Measurements from ENCODE around the gene GMCL1.
"Not testable (repeated sequence)": the region's sequence is repeated elsewhere in the genome, so short reads cannot be mapped to it uniquely, and the experiment has no call there.

Gene GMCL1

GRCh38 chr2:69798290-69798908, 31.1 kb upstream of the GMCL1 start:
- peak overlapping the region; percentile 87 for H3K27ac Mint-ChIP-seq
- H3K4me1 Mint-ChIP-seq, result peaks cover 42 to 51% of the 10 kb centered on the region in 2 donors
- H3K27me3 Mint-ChIP-seq, result no peaks in the 10 kb centered on the region
- H3K4me3 Mint-ChIP-seq, result peak overlapping the region; percentile 73 to 81
- ATAC-seq (replicated peaks) (peak; percentile 31 to 38), DNase-seq (no peak)
- H3K9me3 Mint-ChIP-seq, result no peaks in the 10 kb centered on the region
- H3K36me3 Mint-ChIP-seq, result peaks cover 9 to 11% of the 10 kb centered on the region in 2 donors

- H3K27ac Mint-ChIP-seq, result peak overlapping the region; percentile 87
- peak overlapping the region; percentile 73 to 81 for H3K4me3 Mint-ChIP-seq
- peaks cover 13 to 14% of the 10 kb centered on the region in 2 donors for H3K36me3 Mint-ChIP-seq
Observed at GRCh38 chr2:69798909-69799526, 30.4 kb upstream of the GMCL1 start.

GRCh38 chr2:69801745-69802290, 27.6 kb upstream of the GMCL1 start:
- Mint-ChIP-seq H3K4me1 (peaks cover 49 to 62% of the 10 kb centered on the region in 2 donors), H3K27me3 (no peaks in the 10 kb centered on the region), H3K9me3 (no peaks in the 10 kb centered on the region), H3K27ac (peak overlapping the region; percentile 5), H3K4me3 (peak overlapping the region in 1 of 2 donors; percentile 3), H3K36me3 (peaks cover 16 to 27% of the 10 kb centered on the region in 2 donors)
- DNase-seq (no peak), ATAC-seq (replicated peaks) (no peak)

More at GRCh38 chr2:69798909-69799526, 30.4 kb upstream of the GMCL1 start:
- peaks cover 46 to 56% of the 10 kb centered on the region in 2 donors for H3K4me1 Mint-ChIP-seq
- ATAC-seq (replicated peaks), result peak; percentile 42 to 49
- no peaks in the 10 kb centered on the region for H3K9me3 Mint-ChIP-seq
- DNase-seq, result no peak
- H3K27me3 Mint-ChIP-seq, result no peaks in the 10 kb centered on the region

GRCh38 chr2:69802781-69803367, 26.6 kb upstream of the GMCL1 start:
- not testable (repeated sequence) for H3K27ac Mint-ChIP-seq, H3K4me3 Mint-ChIP-seq, DNase-seq, H3K27me3 Mint-ChIP-seq, H3K9me3 Mint-ChIP-seq
- Mint-ChIP-seq H3K4me1 (peaks cover 43 to 55% of the 10 kb centered on the region in 2 donors), H3K36me3 (peaks cover 16 to 30% of the 10 kb centered on the region in 2 donors)
- ATAC-seq (replicated peaks), result peak; percentile 88 to 90

- ATAC-seq (replicated peaks), result no peak
Observed at GRCh38 chr2:69804416-69804815, 25.0 kb upstream of the GMCL1 start.

GRCh38 chr2:69805887-69806286, 23.6 kb upstream of the GMCL1 start:
- no peak overlapping the region for H3K4me3 Mint-ChIP-seq
- ATAC-seq (replicated peaks) (no peak), DNase-seq (no peak)
- H3K27me3 Mint-ChIP-seq, result no peaks in the 10 kb centered on the region
- H3K27ac Mint-ChIP-seq, result no peak overlapping the region
- H3K9me3 Mint-ChIP-seq, result no peaks in the 10 kb centered on the region
- H3K36me3 Mint-ChIP-seq, result peaks cover 18 to 44% of the 10 kb centered on the region in 2 donors
- peaks cover 18 to 29% of the 10 kb centered on the region in 2 donors for H3K4me1 Mint-ChIP-seq

More at GRCh38 chr2:69804416-69804815, 25.0 kb upstream of the GMCL1 start:
- Mint-ChIP-seq H3K9me3 (no peaks in the 10 kb centered on the region), H3K27ac (no peak overlapping the region), H3K4me3 (no peak overlapping the region), H3K36me3 (peaks cover 16 to 35% of the 10 kb centered on the region in 2 donors), H3K27me3 (no peaks in the 10 kb centered on the region), H3K4me1 (peaks cover 29 to 40% of the 10 kb centered on the region in 2 donors)
- DNase-seq, result no peak

GRCh38 chr2:69807821-69808540, 21.5 kb upstream of the GMCL1 start:
- no peak for DNase-seq
- Mint-ChIP-seq H3K4me3 (no peak overlapping the region), H3K27ac (no peak overlapping the region), H3K36me3 (peaks cover 21 to 54% of the 10 kb centered on the region in 2 donors), H3K9me3 (no peaks in the 10 kb centered on the region), H3K4me1 (peaks cover 10 to 15% of the 10 kb centered on the region in 2 donors), H3K27me3 (no peaks in the 10 kb centered on the region)
- ATAC-seq (replicated peaks), result no peak

GRCh38 chr2:69810550-69810949, 18.9 kb upstream of the GMCL1 start:
- Mint-ChIP-seq H3K4me1 (peaks cover 0 to 2% of the 10 kb centered on the region in 2 donors), H3K36me3 (peaks cover 14 to 53% of the 10 kb centered on the region in 2 donors), H3K27me3 (no peaks in the 10 kb centered on the region), H3K9me3 (no peaks in the 10 kb centered on the region), H3K4me3 (no peak overlapping the region), H3K27ac (no peak overlapping the region)
- ATAC-seq (replicated peaks) (no peak), DNase-seq (no peak)

- H3K27me3 Mint-ChIP-seq, result no peaks in the 10 kb centered on the region
- no peak for ATAC-seq (replicated peaks)
- peaks cover 0 to 4% of the 10 kb centered on the region in 2 donors for H3K4me1 Mint-ChIP-seq
- H3K36me3 Mint-ChIP-seq, result peaks cover 14 to 50% of the 10 kb centered on the region in 2 donors
- H3K27ac Mint-ChIP-seq, result no peak overlapping the region
- no peak for DNase-seq
- no peaks in the 10 kb centered on the region for H3K9me3 Mint-ChIP-seq
- H3K4me3 Mint-ChIP-seq, result no peak overlapping the region
Observed at GRCh38 chr2:69811018-69811417, 18.4 kb upstream of the GMCL1 start.

GRCh38 chr2:69811591-69811990, 17.9 kb upstream of the GMCL1 start:
- Mint-ChIP-seq H3K27ac (no peak overlapping the region), H3K27me3 (no peaks in the 10 kb centered on the region), H3K36me3 (peaks cover 10 to 44% of the 10 kb centered on the region in 2 donors), H3K9me3 (no peaks in the 10 kb centered on the region), H3K4me3 (no peak overlapping the region), H3K4me1 (peaks cover 0 to 4% of the 10 kb centered on the region in 2 donors)
- ATAC-seq (replicated peaks) (no peak), DNase-seq (no peak)

GRCh38 chr2:69815717-69816116, 13.7 kb upstream of the GMCL1 start:
- peaks cover 11 to 36% of the 10 kb centered on the region in 2 donors for H3K36me3 Mint-ChIP-seq
- H3K27me3 Mint-ChIP-seq, result no peaks in the 10 kb centered on the region
- H3K4me1 Mint-ChIP-seq, result peaks cover 0 to 7% of the 10 kb centered on the region in 2 donors
- H3K4me3 Mint-ChIP-seq, result no peak overlapping the region
- no peaks in the 10 kb centered on the region for H3K9me3 Mint-ChIP-seq
- ATAC-seq (replicated peaks) (peak in 1 of 2 donors; percentile 39), DNase-seq (no peak)
- no peak overlapping the region for H3K27ac Mint-ChIP-seq

- Mint-ChIP-seq H3K36me3 (peaks cover 8 to 35% of the 10 kb centered on the region in 2 donors), H3K27me3 (no peaks in the 10 kb centered on the region), H3K9me3 (no peaks in the 10 kb centered on the region), H3K4me3 (no peak overlapping the region), H3K4me1 (peaks cover 0 to 7% of the 10 kb centered on the region in 2 donors), H3K27ac (no peak overlapping the region)
- ATAC-seq (replicated peaks) (peak; percentile 59 to 65), DNase-seq (peak; percentile 62)
Observed at GRCh38 chr2:69816923-69817542, 12.4 kb upstream of the GMCL1 start.

- no peaks in the 10 kb centered on the region for H3K9me3 Mint-ChIP-seq
- no peaks in the 10 kb centered on the region for H3K27me3 Mint-ChIP-seq
- H3K4me1 Mint-ChIP-seq, result peaks cover 0 to 7% of the 10 kb centered on the region in 2 donors
- H3K36me3 Mint-ChIP-seq, result peaks cover 4 to 30% of the 10 kb centered on the region in 2 donors
- no peak overlapping the region for H3K27ac Mint-ChIP-seq
- no peak overlapping the region for H3K4me3 Mint-ChIP-seq
- ATAC-seq (replicated peaks), result no peak
- DNase-seq, result no peak
Observed at GRCh38 chr2:69817729-69818501, 11.5 kb upstream of the GMCL1 start.
